Astrocyte of the spinal cord (primary cell): ENCODE data around the gene MRPL34.

ENCODE experiments used
- DNase-seq: peaks from one replicate; pipeline ENCODE4 v3.0.0; 2011; ENCODE audit warnings: low read depth, low spot score
- H3K4me3 ChIP-seq: 2 replicates; pipeline ENCODE4 v1.5.1; 2011; ENCODE audit warnings: low read depth, mild to moderate bottlenecking, low read length, moderate library complexity
- CTCF ChIP-seq: IDR thresholded peaks from 2 replicates; pipeline ENCODE4 v1.5.1; 2012; ENCODE audit warnings: low read depth, mild to moderate bottlenecking, low read length, inconsistent platforms
- in situ Hi-C: cut with HindIII; loops from 2 replicates; pipeline ENCODE4 v1.10.0; 2017; ENCODE audit warnings: low sequenced_read_pairs

MRPL34 gene

GRCh38 chr19:17318966-17319365 is 13.3 kb downstream of the MRPL34 start:
- no peak for DNase-seq
- in situ Hi-C loops = no loop called here
- no peak overlapping the region for H3K4me3 ChIP-seq
- no peak for TF ChIP-seq CTCF

DNA sequence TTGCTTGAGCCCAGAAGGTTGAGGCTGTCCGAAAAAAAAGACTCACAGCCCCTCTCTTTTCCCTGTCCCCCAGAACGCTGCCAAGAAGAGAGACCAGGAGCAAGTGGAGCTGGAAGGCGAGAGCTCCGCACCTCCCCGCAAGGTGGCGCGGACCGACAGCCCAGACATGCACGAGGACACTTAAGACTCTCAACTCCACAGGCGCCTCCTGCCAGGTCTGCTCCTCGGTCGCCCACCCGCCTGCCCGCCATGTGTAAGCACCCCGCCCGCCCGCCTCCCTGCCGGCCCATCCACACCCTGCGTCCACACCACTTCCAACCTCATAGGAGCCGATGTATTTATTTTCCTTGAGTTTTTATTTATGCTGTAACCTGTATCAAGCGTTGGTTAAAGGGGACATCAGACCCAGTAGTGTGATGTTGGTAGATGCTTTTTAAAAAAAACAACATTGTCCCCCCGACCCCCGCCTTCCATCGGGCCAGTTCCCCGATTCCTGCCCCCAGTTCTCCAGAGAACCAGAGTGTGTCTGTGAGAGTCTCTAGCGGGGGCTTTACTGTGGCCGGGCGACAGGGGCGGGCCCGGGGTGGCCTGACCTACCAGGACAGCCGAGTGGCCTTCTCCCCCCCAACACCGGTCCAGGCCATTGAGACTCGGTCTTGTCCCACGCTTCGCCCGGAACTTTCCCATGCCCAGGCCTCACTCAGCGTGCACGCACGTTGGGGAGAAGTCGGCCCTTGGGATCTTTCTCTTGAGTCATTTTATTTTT is 14.0 kb downstream of the MRPL34 start:
- DNase-seq = no peak
- H3K4me3 ChIP-seq = no peak overlapping the region
- in situ Hi-C loops = no loop called here
- TF ChIP-seq CTCF = no peak

GRCh38 chr19:17320435-17320834 is 14.8 kb downstream of the MRPL34 start:
- in situ Hi-C loops = no loop called here
- DNase-seq = no peak
- H3K4me3 ChIP-seq = no peak overlapping the region
- TF ChIP-seq CTCF = no peak

- DNase-seq = no peak
- TF ChIP-seq CTCF = no peak
- in situ Hi-C loops = no loop called here
- H3K4me3 ChIP-seq = no peak overlapping the region
Measured at GRCh38 chr19:17321655-17322489, 16.2 kb downstream of the MRPL34 start.

- in situ Hi-C loops = no loop called here
- no peak for DNase-seq
- H3K4me3 ChIP-seq = no peak overlapping the region
- TF ChIP-seq CTCF = no peak
Measured at GRCh38 chr19:17322854-17323253, 17.2 kb downstream of the MRPL34 start.

GRCh38 chr19:17323300-17323963 is 17.8 kb downstream of the MRPL34 start:
- DNase-seq = no peak
- in situ Hi-C loops = no loop called here
- no peak for TF ChIP-seq CTCF
- H3K4me3 ChIP-seq = no peak overlapping the region
